Activated B cell treated with CpG ODN at 0.5 μM for 24 hours (primary cell): ENCODE results near the gene MAP3K10. TPM values are rescaled to one million over a fixed set of nuclear protein-coding genes. Genes with fewer than 3 reads are reported as not detected.

Experiments
- ATAC-seq: fragments of 200-7000 bp; cut with Tn5 transposase; one replicate; pipeline ENCODE4 v1.10.0; 2021; ENCODE audit warnings: low read depth, mild to moderate bottlenecking, moderate library complexity
- CTCF ChIA-PET: fragments of 350-600 bp; sonication (Branson Sonifier 250); formaldehyde crosslinking; loops from one replicate; lab custom pipeline; 2021; ENCODE audit warnings: antibody characterized with exemption; lab: Charles Lee
- POLR2A ChIA-PET: fragments of 350-600 bp; sonication (Branson Sonifier 250); formaldehyde crosslinking; loops from one replicate; lab custom pipeline; 2021; ENCODE audit warnings: antibody characterized with exemption; lab: Charles Lee
- DNase-seq: peaks from one replicate; pipeline ENCODE4 v3.0.0; 2022
- H3K27ac Mint-ChIP-seq: one replicate; pipeline ENCODE4 v1.8.0; 2020; ENCODE audit warnings: mixed read lengths
- H3K27me3 Mint-ChIP-seq: one replicate; pipeline ENCODE4 v1.8.0; 2021; ENCODE audit warnings: mixed read lengths
- H3K36me3 Mint-ChIP-seq: one replicate; pipeline ENCODE4 v1.8.0; 2021; ENCODE audit warnings: low read depth, mixed read lengths
- H3K4me1 Mint-ChIP-seq: one replicate; pipeline ENCODE4 v1.8.0; 2021; ENCODE audit warnings: mixed read lengths
- H3K4me3 Mint-ChIP-seq: one replicate; pipeline ENCODE4 v1.8.0; 2020; ENCODE audit warnings: mild to moderate bottlenecking, mixed read lengths
- H3K9me3 Mint-ChIP-seq: one replicate; pipeline ENCODE4 v1.8.0; 2020; ENCODE audit warnings: mixed read lengths
- intact Hi-C: fragments of 100-400 bp; cut with micrococcal nuclease; formaldehyde crosslinking; loops from one replicate; pipeline ENCODE4 v1.15.1; 2024
- total RNA-seq: library from RNA; stranded (reverse); gene quantifications from 2 replicates; pipeline ENCODE4 v1.2.3, GENCODE V29; 2022
- TF ChIP-seq, protein P1 (sequence below): fragments of 200-600 bp; IDR thresholded peaks from one replicate; pipeline ENCODE4 v1.8.0; 2022; ENCODE audit warnings: antibody characterized with exemption, mild to moderate bottlenecking

Gene MAP3K10
- total RNA-seq, 1 donor from 2014 or later = 20.5 TPM

DNA sequence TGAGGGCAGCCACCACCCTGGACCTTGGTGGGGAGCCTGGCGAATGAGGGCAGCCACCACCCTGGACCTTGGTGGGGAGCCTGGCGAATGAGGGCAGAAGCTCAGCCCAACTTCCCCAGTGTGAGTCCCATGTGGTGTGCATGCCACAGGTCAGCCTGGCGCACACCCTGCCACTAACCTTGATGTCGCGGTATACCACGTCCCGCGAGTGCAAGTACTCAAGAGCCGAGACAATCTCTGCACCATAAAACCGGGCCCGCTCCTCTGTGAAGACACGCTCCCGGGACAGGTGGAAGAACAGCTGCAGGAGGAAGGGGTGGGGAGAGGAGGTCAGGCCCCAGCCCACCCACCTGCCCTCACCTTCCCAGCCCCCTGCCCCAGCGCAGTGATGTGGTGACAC, 46.6 kb downstream of the MAP3K10 start:
- intact Hi-C loops = no loop called here
- H3K4me1 Mint-ChIP-seq = no peaks in the 10 kb centered on the region
- H3K4me3 Mint-ChIP-seq = no peak overlapping the region
- POLR2A ChIA-PET = interaction anchor here (1.4 kb wide), 1 partner anchor 45 kb away, joined by 3 read pairs; no protein-coding TSS in a partner anchor
- DNase-seq = no peak
- no peak for ATAC-seq
- H3K27me3 Mint-ChIP-seq = no peaks in the 10 kb centered on the region
- no peaks in the 10 kb centered on the region for H3K9me3 Mint-ChIP-seq
- TF ChIP-seq, protein P1, sequence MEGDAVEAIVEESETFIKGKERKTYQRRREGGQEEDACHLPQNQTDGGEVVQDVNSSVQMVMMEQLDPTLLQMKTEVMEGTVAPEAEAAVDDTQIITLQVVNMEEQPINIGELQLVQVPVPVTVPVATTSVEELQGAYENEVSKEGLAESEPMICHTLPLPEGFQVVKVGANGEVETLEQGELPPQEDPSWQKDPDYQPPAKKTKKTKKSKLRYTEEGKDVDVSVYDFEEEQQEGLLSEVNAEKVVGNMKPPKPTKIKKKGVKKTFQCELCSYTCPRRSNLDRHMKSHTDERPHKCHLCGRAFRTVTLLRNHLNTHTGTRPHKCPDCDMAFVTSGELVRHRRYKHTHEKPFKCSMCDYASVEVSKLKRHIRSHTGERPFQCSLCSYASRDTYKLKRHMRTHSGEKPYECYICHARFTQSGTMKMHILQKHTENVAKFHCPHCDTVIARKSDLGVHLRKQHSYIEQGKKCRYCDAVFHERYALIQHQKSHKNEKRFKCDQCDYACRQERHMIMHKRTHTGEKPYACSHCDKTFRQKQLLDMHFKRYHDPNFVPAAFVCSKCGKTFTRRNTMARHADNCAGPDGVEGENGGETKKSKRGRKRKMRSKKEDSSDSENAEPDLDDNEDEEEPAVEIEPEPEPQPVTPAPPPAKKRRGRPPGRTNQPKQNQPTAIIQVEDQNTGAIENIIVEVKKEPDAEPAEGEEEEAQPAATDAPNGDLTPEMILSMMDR = no peak
- H3K27ac Mint-ChIP-seq = no peak overlapping the region
- CTCF ChIA-PET = no interaction called here
- peaks cover 81% of the 10 kb centered on the region for H3K36me3 Mint-ChIP-seq

DNA sequence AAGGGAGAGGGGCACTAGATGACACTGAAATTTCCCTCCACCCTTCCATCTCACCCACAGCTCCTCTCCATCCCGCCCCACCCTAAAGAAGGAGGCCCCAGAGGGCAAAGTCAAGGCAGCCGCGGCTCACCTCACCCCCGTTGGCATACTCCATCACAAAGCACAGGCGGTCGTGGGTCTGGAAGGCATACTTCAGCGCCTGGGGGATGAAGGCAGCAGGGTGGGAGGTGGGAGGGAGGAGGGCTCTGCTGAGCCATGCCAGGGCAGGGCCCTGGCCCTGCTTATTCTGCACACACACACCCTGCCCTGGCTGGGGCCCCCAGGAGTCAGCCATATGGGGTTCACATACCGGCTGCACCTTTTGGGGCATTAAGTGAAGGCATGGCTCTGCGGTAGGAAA, 47.5 kb downstream of the MAP3K10 start:
- POLR2A ChIA-PET = interaction anchor here (1.4 kb wide), 1 partner anchor 44 kb away, joined by 3 read pairs; no protein-coding TSS in a partner anchor
- TF ChIP-seq, protein P1 = no peak
- intact Hi-C loops = no loop called here
- no peaks in the 10 kb centered on the region for H3K4me1 Mint-ChIP-seq
- peaks cover 77% of the 10 kb centered on the region for H3K36me3 Mint-ChIP-seq
- CTCF ChIA-PET = no interaction called here
- no peak overlapping the region for H3K27ac Mint-ChIP-seq
- no peak for DNase-seq
- ATAC-seq = no peak
- H3K4me3 Mint-ChIP-seq = no peak overlapping the region
- H3K9me3 Mint-ChIP-seq = no peaks in the 10 kb centered on the region
- no peaks in the 10 kb centered on the region for H3K27me3 Mint-ChIP-seq

DNA sequence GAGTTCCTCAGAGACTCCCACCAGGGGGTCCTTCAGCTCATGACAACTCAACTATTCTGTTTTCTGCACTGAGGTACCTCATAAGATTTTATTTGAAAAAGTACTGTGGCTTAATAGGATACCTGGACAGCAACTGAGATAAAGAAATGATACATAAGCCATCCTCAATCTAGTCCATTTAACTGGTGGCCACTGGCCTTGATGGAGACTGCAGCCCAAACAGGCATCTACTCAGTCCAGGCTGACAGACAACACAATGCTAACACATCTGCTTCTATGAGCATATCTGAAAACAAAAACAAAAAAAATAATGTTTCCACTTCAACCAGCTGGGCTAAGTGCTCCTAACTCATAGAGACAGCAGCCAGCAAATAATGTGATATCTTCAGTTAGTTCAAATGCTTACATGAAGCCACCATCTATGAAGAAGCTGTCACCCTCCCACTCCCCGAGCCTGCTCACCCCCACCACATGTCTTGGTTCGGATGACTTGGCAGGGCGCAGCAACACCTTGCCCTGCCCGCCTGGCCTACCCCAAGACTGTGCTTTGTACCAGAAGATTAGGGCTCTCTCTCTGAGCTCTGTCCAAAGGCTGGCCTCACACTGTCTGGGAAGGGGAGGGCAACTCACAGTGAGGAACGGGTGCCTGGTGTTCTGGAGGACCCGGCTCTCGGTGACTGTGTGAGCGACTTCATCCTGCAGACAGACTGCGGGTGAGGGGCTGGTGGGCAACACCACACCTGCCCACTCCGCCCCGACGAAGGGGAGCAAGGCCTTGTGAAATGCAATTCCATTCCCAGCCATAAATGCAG, 48.4 kb downstream of the MAP3K10 start:
- no peaks in the 10 kb centered on the region for H3K9me3 Mint-ChIP-seq
- no peaks in the 10 kb centered on the region for H3K4me1 Mint-ChIP-seq
- TF ChIP-seq, protein P1 = no peak
- ATAC-seq (no peak), DNase-seq (no peak)
- no peak overlapping the region for H3K27ac Mint-ChIP-seq
- POLR2A ChIA-PET = no interaction called here
- intact Hi-C loops = no loop called here
- no peaks in the 10 kb centered on the region for H3K27me3 Mint-ChIP-seq
- CTCF ChIA-PET = no interaction called here
- no peak overlapping the region for H3K4me3 Mint-ChIP-seq
- H3K36me3 Mint-ChIP-seq = peaks cover 74% of the 10 kb centered on the region

DNA sequence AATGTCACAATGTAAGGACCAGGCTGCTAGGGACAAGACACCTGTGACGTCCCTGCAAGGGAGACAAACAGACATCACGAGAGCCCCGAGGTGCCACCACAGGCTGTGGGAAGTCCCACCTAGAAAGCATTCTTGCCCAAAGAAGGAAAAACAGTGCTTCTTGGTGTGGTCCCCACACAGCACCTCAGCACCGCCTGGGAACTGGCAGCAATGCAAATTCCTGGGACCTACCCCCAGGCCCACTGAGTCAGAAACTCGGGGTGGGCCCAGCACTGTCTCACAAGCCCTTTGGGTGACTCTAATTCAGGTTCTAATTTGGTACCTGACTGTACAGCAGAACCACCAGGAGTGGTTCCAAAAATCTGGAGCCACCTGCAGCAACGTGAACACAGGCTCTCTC, 49.1 kb downstream of the MAP3K10 start:
- ATAC-seq = no peak
- Mint-ChIP-seq H3K27ac (no peak overlapping the region), H3K27me3 (no peaks in the 10 kb centered on the region), H3K4me3 (no peak overlapping the region), H3K36me3 (peaks cover 72% of the 10 kb centered on the region), H3K9me3 (no peaks in the 10 kb centered on the region), H3K4me1 (no peaks in the 10 kb centered on the region)
- TF ChIP-seq, protein P1 = no peak
- ChIA-PET POLR2A (no interaction called here), CTCF (no interaction called here)
- DNase-seq = no peak
- intact Hi-C loops = no loop called here

DNA sequence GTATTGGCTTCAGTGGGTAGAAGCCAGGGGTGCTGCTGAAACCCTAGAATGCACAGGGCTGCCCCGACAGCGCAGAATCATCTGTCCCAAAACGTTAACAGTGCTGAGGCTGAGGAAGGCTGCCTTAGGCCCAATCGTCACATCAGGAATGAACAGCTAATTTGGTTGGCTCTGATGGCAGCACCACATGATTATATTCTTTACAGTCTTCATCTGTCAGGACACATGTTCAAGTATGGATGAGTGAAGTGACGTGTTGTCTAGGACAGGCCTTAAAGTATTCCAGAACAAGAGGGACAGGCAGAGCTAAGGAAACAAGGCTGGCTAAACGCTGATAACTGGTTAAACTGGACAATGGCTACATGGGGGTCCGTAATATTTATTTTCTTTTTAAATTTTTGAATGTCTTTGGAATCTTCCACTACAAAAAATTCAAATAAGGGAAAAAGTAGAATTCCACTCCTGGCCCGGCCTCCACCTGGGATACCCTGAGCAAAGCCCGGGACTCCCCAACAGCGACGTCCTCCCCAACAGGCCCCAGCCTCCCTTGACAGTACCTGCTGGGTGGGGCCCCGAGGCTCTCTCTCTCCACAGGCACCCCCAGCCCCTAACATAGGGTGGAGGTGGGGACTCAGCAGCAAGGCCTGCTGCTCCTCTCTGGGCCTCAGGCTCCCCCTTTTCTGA, 50.0 kb downstream of the MAP3K10 start:
- intact Hi-C loops = no loop called here
- Mint-ChIP-seq H3K27me3 (no peaks in the 10 kb centered on the region), H3K9me3 (no peaks in the 10 kb centered on the region), H3K27ac (no peak overlapping the region), H3K4me3 (no peak overlapping the region), H3K36me3 (peaks cover 71% of the 10 kb centered on the region), H3K4me1 (no peaks in the 10 kb centered on the region)
- ChIA-PET POLR2A (no interaction called here), CTCF (no interaction called here)
- TF ChIP-seq, protein P1 = no peak
- DNase-seq (no peak), ATAC-seq (no peak)
